Measurements from ENCODE around the gene TMC4.

Gene TMC4

GRCh38 chr19:54125713-54126112 is 47.2 kb downstream of the TMC4 start:
- no peak for FAIRE-seq

GRCh38 chr19:54124393-54124792 is 48.6 kb downstream of the TMC4 start:
- FAIRE-seq, result no peak

DNA sequence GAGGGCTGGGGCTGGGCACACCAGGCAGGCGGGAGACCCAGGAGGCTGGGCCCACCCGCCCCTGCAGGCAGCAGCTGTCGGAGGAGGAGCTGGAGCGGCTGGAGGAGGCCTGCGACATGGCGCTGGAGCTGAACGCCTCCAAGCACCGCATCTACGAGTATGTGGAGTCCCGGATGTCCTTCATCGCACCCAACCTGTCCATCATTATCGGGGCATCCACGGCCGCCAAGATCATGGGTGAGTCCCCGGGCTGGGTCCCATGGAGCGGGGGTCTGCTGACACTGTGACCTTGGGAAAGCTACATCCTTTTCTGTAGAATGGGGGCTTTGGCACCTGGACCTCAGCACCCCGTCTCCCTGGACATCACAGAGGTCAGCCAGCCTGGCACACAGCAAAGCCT is 49.3 kb downstream of the TMC4 start:
- FAIRE-seq, result no peak

- no peak for FAIRE-seq
Measured at GRCh38 chr19:54121259-54121658, 51.7 kb downstream of the TMC4 start.

DNA sequence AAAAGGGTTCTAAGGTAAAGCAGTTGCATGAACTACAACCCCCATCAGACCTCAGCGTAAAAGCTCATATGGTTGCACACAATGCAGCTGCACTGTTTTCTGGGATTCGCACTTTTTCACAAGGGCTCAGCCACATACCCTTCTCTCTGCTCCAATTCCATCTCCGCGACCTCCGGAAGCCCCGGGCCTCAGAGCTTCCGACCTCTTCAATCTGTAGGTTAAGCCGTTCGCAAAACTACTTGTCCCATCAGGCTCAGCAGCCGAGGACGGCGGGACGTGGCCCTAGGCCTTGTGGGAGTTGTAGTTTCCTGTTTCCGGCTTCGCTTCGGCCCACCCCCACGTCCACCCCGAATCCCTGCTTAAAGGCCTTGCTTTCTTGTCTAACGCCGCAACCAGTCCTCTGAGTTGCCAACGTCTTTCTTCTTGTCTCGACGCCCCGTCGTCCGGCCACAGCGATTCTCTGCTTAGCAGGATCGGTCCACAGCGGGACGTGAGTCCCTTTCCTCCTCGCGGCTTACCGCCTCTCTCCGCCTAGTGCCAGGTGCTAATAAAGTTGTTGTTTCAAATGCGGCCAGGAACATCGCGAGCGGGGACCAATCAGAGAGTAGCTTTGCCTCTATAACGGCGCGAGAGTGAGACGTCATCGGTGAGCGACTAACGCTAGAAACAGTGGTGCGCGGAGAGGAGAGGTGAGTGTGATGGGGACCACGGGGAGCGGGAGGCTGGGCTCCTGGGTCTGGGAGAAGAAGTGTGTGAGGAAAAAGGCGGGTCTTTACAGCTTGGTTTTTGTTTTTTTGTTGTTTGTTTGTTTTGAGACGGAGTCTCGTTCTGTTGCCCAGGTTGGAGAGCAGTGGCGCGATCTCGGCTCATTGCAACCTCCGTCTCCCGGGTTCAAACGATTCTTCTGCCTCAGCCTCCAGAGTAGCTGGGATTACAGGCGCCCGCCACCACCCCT is 57.6 kb downstream of the TMC4 start, which contains the start of the genes PRPF31 and TFPT:
PRPF31 (plus strand) TSS at position 646 of the 955 bp plus-strand sequence. CDS start 2,525 bp downstream, outside the sequence.
TFPT (minus strand) TSS at position 549 of the 955 bp plus-strand sequence; CDS start at position 161, 388 bp downstream.
- peak; percentile 91 for FAIRE-seq

DNA sequence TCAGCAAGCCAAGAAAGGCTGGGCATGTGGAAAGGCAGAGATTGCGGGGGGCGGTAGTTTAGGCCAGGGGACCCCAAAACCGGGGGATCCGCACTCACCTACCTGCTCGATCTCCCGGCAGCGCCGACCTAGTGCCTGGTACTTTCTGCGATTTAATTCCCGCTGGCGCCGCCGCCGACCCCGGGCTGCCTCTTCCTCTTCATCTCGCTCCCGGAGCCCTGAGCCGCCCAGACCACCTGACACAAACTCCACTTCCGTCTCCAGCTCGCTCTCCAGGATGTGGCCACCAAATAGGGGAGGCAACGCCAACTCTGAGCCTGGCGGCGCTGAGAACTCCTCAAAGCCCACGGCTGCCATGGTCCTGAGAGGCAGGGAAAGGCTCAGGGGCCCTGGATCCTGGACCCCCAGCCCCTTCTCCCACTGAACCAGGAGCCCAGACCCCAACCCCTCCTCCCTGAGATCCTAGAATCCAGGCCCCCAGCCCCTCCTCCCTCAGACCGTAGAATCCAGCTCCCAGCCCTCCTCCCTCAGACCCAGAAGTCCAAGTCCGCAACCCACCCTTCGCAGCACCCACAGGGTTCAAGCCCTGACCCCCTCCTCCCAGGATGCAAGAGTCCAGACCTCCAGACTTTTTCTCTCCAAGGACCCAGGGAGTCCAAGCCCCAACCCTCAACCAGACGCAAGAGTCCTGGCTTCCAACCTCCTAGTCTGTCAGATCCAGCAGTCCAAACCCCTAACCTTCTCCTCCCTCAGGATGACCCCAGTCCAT is 58.4 kb downstream of the TMC4 start:
- FAIRE-seq, result no peak
